GM19099 (cell line): ENCODE data around the gene SMIM20.

ENCODE experiments used
- POLR2A ChIP-seq: IDR thresholded peaks from 3 replicates; pipeline ENCODE4 v1.6.1; 2011; ENCODE audit warnings: low read depth; ENCODE audit not compliant: insufficient read length; ENCODE audit errors: extremely low read depth

SMIM20 gene

DNA sequence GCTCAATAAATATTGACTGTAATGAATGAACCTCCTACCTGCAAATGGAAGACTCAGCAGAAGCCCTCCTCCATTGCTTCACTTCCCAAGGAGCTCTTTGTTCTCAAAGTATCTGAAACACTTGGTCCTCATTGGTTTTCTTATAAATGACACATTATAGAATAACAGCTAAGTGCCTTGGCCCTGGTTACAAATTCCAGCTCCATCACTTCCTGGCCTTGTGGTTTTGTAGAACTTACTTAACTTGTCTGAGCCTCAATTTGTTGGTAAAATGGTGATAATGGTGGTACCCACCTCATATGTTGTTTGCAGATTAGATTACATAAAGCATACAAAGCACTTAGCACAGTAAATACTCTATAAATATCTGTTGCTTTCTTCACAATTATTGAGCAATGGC, 25.2 kb upstream of the SMIM20 start:
- TF ChIP-seq POLR2A: no peak

DNA sequence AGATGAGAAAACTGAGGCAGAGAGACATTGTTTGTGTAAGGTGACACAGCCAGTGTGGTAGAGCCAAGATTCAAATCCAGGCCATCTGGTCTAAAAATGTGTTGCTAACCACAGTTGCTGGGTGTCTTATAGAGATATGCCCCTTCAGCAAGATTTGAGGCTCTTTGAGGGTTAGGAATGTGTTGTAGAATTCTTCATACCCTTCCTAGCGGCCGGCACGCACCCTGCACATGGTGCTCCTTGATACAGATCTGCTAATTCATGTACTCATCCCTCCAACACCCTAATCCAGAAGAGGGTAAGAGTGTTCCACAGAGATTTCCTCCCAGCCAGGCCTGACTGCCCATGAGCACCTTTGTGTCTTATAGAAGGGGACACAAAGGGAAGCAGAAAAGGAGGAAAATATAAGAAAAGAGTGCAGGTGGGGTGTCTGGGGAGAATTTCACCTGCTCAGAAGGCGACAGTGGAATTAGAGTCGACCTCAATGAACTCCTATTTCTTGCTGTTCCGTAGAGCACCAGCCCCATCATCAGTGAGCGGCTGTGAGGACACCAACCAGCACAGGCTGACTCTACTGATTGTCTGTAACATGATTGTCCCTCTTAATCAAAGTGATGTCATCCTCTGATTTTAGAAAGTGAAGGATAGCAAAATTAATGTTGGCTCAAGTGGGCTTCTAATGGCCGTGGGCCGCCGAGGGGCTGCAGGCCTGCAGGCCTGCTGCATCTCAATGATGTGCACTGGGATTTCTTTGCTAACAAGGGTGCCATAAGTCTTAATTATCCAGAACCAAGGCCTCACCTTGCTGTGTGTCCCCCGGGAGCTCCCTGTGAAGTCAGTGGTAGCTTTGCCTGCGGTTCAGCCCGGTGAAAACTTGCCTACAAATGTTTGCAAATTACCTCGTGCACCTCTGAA, 24.2 kb upstream of the SMIM20 start:
- no peak for TF ChIP-seq POLR2A

GRCh38 chr4:25890571-25891485, 23.2 kb upstream of the SMIM20 start:
- no peak for TF ChIP-seq POLR2A

DNA sequence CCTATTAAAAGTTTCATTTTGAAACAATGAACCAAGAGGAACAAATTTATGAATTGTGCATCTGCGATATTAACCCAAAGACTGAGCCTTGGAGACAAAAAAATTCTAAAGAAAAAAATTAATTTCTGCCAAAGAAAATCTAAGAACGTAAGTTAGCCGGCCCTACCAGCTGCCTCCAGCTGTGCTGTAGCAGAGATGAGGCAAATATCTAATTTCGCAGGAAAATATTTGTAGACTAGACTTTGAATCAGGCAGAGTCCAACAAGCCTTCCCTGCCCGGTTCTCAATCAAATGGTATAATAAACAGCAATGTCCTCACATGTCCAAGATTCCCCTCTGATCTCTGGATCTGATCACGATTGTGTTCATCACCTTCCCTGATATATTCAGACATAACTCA, 21.2 kb upstream of the SMIM20 start:
- TF ChIP-seq POLR2A: no peak

DNA sequence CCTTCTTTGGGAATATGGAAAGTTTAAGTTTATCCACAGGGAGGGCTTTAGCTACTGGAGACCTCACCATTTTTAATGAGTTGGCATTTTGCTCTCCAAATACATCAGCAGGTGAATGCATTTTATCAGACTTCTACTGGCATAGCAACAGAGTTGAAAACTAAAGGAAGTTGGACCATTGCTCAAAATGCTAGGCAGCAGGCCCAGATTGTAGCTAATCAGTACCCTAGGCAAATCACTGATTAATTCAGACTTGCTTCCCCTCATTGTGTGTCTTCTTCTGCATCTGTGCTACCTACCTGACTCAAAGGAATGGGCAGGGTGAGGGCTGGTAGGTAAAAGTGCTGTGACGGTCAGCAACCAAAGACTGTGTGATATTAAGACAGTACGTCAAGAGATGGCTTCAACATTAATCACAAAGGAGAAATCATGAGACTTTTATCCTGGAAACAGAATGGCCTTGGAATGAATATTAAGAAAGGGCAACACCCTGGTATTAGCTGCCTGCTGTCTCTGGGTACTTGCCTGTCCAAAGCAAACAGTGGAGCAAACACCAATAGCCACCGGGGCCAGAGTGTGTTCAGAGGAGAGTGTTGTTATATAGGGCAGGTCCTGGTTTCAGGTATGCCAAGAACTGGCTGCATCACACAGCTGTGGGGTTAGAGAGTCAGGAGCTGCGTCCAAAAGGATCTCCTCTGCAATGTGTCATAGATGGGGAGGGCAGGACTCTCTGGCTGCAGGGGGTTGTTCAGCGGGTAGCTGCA, 17.1 kb upstream of the SMIM20 start:
- TF ChIP-seq POLR2A: no peak

DNA sequence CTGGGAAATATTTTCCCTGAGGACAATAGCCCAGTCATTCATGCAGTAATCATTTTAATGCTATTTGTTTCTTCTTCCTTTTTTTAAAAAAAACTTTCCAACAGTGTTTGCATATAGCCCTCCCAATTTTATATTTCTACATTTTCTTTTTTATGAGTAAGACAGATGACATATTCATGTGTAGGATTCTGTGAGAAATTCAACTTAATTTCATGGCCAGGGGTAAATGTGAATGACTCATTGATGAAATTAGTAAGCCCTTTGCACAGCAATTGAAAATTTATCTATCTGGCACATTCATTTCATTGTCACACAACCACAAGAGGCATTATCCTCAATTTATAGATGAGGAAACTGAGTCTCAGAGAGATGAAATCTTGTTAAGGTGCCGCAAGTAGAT, 13.7 kb upstream of the SMIM20 start:
- no peak for TF ChIP-seq POLR2A

- TF ChIP-seq POLR2A: no peak
Observed at GRCh38 chr4:25901030-25901430, 13.0 kb upstream of the SMIM20 start.

- no peak for TF ChIP-seq POLR2A
Observed at GRCh38 chr4:25903900-25904747, 9.9 kb upstream of the SMIM20 start.

DNA sequence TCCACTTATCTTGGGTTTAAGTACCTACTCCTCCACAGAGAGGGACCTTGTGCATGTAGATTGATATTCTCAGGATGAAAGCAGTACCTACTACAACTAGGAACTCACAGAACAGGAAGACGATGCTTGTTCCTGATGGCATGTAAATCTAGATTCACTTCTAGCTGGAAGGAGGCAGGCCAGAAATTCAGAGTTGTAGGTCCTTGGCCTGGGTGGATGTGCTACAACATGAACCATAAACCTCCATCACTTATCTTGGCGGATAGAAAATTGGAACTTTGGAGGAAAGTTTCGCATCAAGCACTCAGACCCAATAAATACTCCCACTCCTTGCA, 9.3 kb upstream of the SMIM20 start:
- TF ChIP-seq POLR2A: no peak

DNA sequence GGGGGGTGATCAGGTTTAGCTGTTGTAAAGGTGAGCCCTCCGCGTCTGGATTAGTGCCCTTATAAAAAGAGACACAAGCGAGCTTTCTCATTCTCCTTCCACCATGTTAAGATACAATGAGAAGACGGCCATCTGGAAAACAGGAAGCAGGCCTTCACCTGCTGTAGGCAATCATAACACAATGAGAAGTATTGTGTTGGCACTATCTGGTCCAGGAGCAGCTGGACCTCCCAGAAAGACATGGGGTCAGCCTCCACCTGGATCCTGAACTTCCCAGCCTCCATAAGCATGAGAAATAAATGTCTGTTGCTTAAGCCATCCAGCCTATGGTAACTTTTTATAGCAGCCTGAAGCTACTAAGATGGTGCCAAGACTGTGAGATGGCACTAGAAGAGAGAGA, 8.6 kb upstream of the SMIM20 start:
- TF ChIP-seq POLR2A: no peak

DNA sequence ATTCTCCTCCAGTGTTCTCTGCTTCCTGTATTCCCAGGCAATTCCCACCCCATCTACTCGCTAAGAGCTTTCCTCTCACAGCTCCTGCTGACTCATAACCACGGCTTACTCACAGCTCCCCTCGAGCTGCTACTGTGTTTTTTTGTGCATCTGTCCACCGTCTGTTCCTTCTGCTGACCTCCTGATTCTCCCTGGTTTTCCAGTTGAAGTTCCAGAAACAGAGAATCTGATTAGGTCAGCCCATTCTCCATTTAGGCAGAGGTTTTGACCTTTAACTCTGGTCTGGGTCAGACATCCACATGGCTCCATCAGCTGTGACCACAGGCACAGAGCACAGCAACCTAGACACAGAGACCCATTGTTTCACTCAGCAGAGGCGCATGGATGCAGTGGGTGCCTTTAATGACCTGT, 5.5 kb upstream of the SMIM20 start:
- TF ChIP-seq POLR2A: no peak

DNA sequence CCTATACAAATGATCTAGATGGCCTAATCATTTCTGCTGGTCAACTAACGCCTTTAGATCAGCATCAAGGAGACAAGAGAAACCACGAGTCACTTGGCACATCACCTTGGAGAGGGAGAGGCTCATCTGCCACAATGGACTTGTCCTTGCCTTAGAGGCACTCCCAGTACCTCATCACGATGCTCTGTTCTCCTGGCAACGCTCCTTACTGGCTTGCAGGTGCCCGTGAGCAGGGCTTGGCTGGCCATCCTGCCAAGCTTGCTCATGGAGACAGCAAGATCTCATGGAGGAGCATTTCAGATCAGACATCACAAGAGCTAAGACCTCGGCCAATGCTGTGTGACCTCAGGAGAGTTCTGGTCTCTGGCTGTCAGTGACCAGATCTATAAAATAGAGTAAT, 2.7 kb upstream of the SMIM20 start:
- TF ChIP-seq POLR2A: no peak

- TF ChIP-seq POLR2A: no peak
Observed at GRCh38 chr4:25913056-25913850, 767 bp upstream of the SMIM20 start.
